GM12878 (cell line): ENCODE results near the gene ABCA13. TPM values are rescaled to one million over a fixed set of nuclear protein-coding genes. Genes with fewer than 3 reads are reported as not detected.

Experiments
- ATAC-seq: fragments of 200-7000 bp; cut with Tn5 transposase; 3 replicates; pipeline ENCODE4 v1.9.1; 2020; ENCODE audit warnings: mild to moderate bottlenecking, moderate library complexity
- BruUV-seq: library from RNA; stranded (reverse); fragments of 400-500 nt; replicated peaks from 2 replicates; lab custom pipeline; 2021; lab: Mats Ljungman, UMichigan
- CTCF ChIA-PET: fragments of 300-600 bp; sonication (Branson Sonifier 250); formaldehyde crosslinking; extraction: SDS; loops from one replicate; lab custom pipeline; 2021; ENCODE audit warnings: inconsistent platforms; lab: Yijun Ruan, JAX
- POLR2A ChIA-PET: fragments of 350-600 bp; formaldehyde crosslinking; extraction: SDS; loops from one replicate; lab custom pipeline; 2021; ENCODE audit warnings: inconsistent platforms; lab: Charles Lee
- RAD21 ChIA-PET: fragments of 300-600 bp; sonication (Branson Sonifier 250); formaldehyde crosslinking; loops from one replicate; lab custom pipeline; 2023; ENCODE audit warnings: antibody characterized with exemption; ENCODE audit not compliant: unreplicated experiment; lab: Charles Lee
- SMC1A ChIA-PET: fragments of 300-600 bp; sonication (Branson Sonifier 250); formaldehyde crosslinking; loops from one replicate; lab custom pipeline; 2023; ENCODE audit not compliant: unreplicated experiment, uncharacterized antibody; lab: Charles Lee
- DNase-seq: peaks from one replicate; pipeline ENCODE4 v3.0.0-alpha.2; 2011; ENCODE audit warnings: low read depth, low spot score
- FAIRE-seq: peaks from 3 replicates; lab custom pipeline; 2011; peaks lifted over from hg19 to GRCh38; lab: Jason Lieb, UNC
- H2AFZ ChIP-seq: 2 replicates; pipeline ENCODE4 v1.6.0; 2011; ENCODE audit warnings: low read depth, low read length, control low read depth; ENCODE audit not compliant: control insufficient read depth
- H3K27ac ChIP-seq: 2 replicates; pipeline ENCODE4 v1.5.1; 2011; ENCODE audit warnings: control low read depth; ENCODE audit not compliant: control insufficient read depth, insufficient read depth
- H3K27me3 ChIP-seq, 2 experiments: replicated peaks in 1 of 2; 2 replicates each; pipeline versions ENCODE4 v1.6.0 to v1.6.1; 2011; ENCODE audit warnings: low read length in 1 of 2; ENCODE audit not compliant: control insufficient read depth in 2 of 2, insufficient read depth in 2 of 2
- H3K36me3 ChIP-seq, 2 experiments: 2 replicates each; pipeline ENCODE4 v1.5.1; 2011; ENCODE audit warnings: low read length in 1 of 2; ENCODE audit not compliant: control insufficient read depth in 2 of 2, insufficient read depth in 2 of 2
- H3K4me1 ChIP-seq: 2 replicates; pipeline ENCODE4 v1.6.1; 2011; ENCODE audit warnings: mild to moderate bottlenecking, low read length, moderate library complexity, mixed read lengths; ENCODE audit not compliant: control insufficient read depth, insufficient read depth
- H3K4me2 ChIP-seq: 2 replicates; pipeline ENCODE4 v1.6.0; 2011; ENCODE audit warnings: control low read depth; ENCODE audit not compliant: control insufficient read depth, insufficient read depth
- H3K4me3 ChIP-seq: fragments of 200-600 bp; sonication (generic); 2 replicates; pipeline ENCODE4 v1.5.1; 2016
- H3K79me2 ChIP-seq: 2 replicates; pipeline ENCODE4 v1.6.0; 2011; ENCODE audit warnings: low read length; ENCODE audit not compliant: control insufficient read depth, insufficient read depth
- H3K9ac ChIP-seq: 2 replicates; pipeline ENCODE4 v1.8.0; 2011; ENCODE audit warnings: low read length, control low read depth, mixed read lengths; ENCODE audit not compliant: control insufficient read depth, insufficient read depth
- H3K9me3 ChIP-seq: replicated peaks from 3 replicates; pipeline ENCODE4 v1.5.1; 2011; ENCODE audit warnings: mild to moderate bottlenecking, low read length; ENCODE audit not compliant: control insufficient read depth, insufficient read depth
- H4K20me1 ChIP-seq: 2 replicates; pipeline ENCODE4 v1.6.0; 2011; ENCODE audit not compliant: control insufficient read depth, insufficient read depth
- ATF2 ChIP-seq: IDR thresholded peaks from 2 replicates; pipeline ENCODE4 v1.6.1; 2012; ENCODE audit warnings: low read length, inconsistent platforms
- CEBPB ChIP-seq, 2 experiments: fragments of 150-350 bp in 1 of 2; IDR thresholded peaks; 2 replicates each; pipeline ENCODE4 v1.6.1; 2012 to 2014; ENCODE audit warnings: low read depth in 2 of 2, low read length in 2 of 2, borderline replicate concordance in 1 of 2, inconsistent platforms in 1 of 2
- EP300 ChIP-seq, 2 experiments: fragments of 150-350 bp in 1 of 2; IDR thresholded peaks; 2 replicates each; pipeline ENCODE4 v1.6.1; 2011 to 2012; ENCODE audit warnings: low read depth in 2 of 2, low read length in 2 of 2, borderline replicate concordance in 1 of 2, improper control_type of control experiment in 1 of 2, inconsistent platforms in 1 of 2; ENCODE audit not compliant: control insufficient read depth in 1 of 2
- HCFC1 ChIP-seq: fragments of 150-350 bp; IDR thresholded peaks from 2 replicates; pipeline ENCODE4 v1.6.1; 2014; ENCODE audit warnings: low read length
- IKZF1 ChIP-seq: fragments of 450-650 bp; conservative IDR thresholded peaks from 2 replicates; pipeline ENCODE4 v1.6.1; 2017; ENCODE audit warnings: antibody characterized with exemption, mild to moderate bottlenecking
- JUNB ChIP-seq: IDR thresholded peaks from 2 replicates; pipeline ENCODE4 v1.6.1; 2016; ENCODE audit warnings: antibody characterized with exemption, mild to moderate bottlenecking
- MEF2B ChIP-seq: fragments of 450-650 bp; IDR thresholded peaks from 2 replicates; pipeline ENCODE4 v1.6.1; 2018; ENCODE audit warnings: mild to moderate bottlenecking, moderate library complexity; ENCODE audit not compliant: partially characterized antibody, poor library complexity, severe bottlenecking
- MYC ChIP-seq: IDR thresholded peaks from 2 replicates; pipeline ENCODE4 v1.6.1; 2011; ENCODE audit warnings: mild to moderate bottlenecking, low read length, moderate library complexity, inconsistent platforms; ENCODE audit not compliant: insufficient read depth, insufficient replicate concordance, insufficient read length, severe bottlenecking
- PAX5 ChIP-seq: IDR thresholded peaks from 2 replicates; pipeline ENCODE4 v1.6.1; 2011; ENCODE audit warnings: low read depth, low read length, borderline replicate concordance
- RFX5 ChIP-seq: IDR thresholded peaks from 2 replicates; pipeline ENCODE4 v1.6.1; 2011; ENCODE audit warnings: low read depth, low read length, improper control_type of control experiment
- SIX5 ChIP-seq: IDR thresholded peaks from 2 replicates; pipeline ENCODE4 v1.6.1; 2011; ENCODE audit warnings: mild to moderate bottlenecking, low read depth, low read length, moderate library complexity; ENCODE audit not compliant: severe bottlenecking
- SMAD1 ChIP-seq: fragments of 450-650 bp; IDR thresholded peaks from 2 replicates; pipeline ENCODE4 v1.6.1; 2018; ENCODE audit warnings: mild to moderate bottlenecking, low read depth; ENCODE audit not compliant: partially characterized antibody
- ZNF24 ChIP-seq: fragments of 450-650 bp; IDR thresholded peaks from 2 replicates; pipeline ENCODE4 v1.6.1; 2017; ENCODE audit warnings: antibody characterized with exemption, mild to moderate bottlenecking
- ZNF384 ChIP-seq: IDR thresholded peaks from 2 replicates; pipeline ENCODE4 v1.6.1; 2012; ENCODE audit warnings: low read depth, mild to moderate bottlenecking, low read length, improper control_type of control experiment, borderline replicate concordance
- WGBS: methylation state at CpG from one replicate; pipeline ENCODE4 v1.1.6; 2016; ENCODE audit warnings: low lambda C conversion rate; ENCODE audit not compliant: insufficient replicate concordance, insufficient coverage; ENCODE audit errors: missing lambda C conversion rate; 5-methylcytosine and 5-hydroxymethylcytosine counted together
- in situ Hi-C: fragments of 300-500 bp; cut with MboI; formaldehyde crosslinking; loops from 9 replicates; pipeline ENCODE4 v1.14.3; 2018; ENCODE audit warnings: mixed read lengths
- intact Hi-C: fragments of 100-400 bp; cut with micrococcal nuclease; formaldehyde crosslinking; loops from one replicate; pipeline ENCODE4 v1.14.2; 2022; ENCODE audit not compliant: unreplicated experiment
- polyA plus RNA-seq, 11 experiments: library from polyadenylated mRNA; depleted of rRNA in 4 of 11; unstranded in 6 of 11; stranded (reverse) in 5 of 11; fragments of >200 nt; fragmentation: Nextera tagmentation in 4 of 11; fragmentation: Illumina TruSeq in 1 of 11; extraction: Ambion mirVana in 4 of 11; extraction: Trizol in 1 of 11; gene quantifications; 1 replicate in 1 of 11; 2 replicates in 10 of 11; pipeline versions ENCODE4 v1.2.1 to v1.2.3, GENCODE V29; 2011 to 2016; ENCODE audit warnings: inconsistent platforms in 2 of 11, missing spikeins in 2 of 11, low read depth in 1 of 11
- total RNA-seq, 4 experiments: library from RNA; depleted of rRNA in 3 of 4; stranded (reverse); fragments of >200 nt in 3 of 4; fragmentation: Illumina TruSeq in 1 of 4; extraction: Trizol in 1 of 4; gene quantifications; 2 replicates each; pipeline versions ENCODE4 v1.2.1 to v1.2.3, GENCODE V29; 2013 to 2021
- TF ChIP-seq, protein P1 (sequence below): fragments of 450-650 bp; IDR thresholded peaks from 2 replicates; pipeline ENCODE4 v1.6.1; 2018; ENCODE audit warnings: mild to moderate bottlenecking, low read depth, moderate library complexity; ENCODE audit not compliant: partially characterized antibody

ABCA13 gene
- total and polyA plus RNA-seq, 10 of the 15 experiments (the other 5 are each of a cell fraction or from before 2014, with no cell fraction given), result under 0.01 to 0.98 (median 0.04) TPM; not detected in 2

GRCh38 chr7:48443051-48443450, 271.8 kb downstream of the ABCA13 start:
- no peak overlapping the region for H2AFZ ChIP-seq

More at GRCh38 chr7:48443051-48443450, 271.8 kb downstream of the ABCA13 start:
- BruUV-seq, result no TSS peak
- Histone ChIP-seq H4K20me1 (no peaks in the 10 kb centered on the region), H3K79me2 (no peaks in the 10 kb centered on the region), H3K27me3 (no peaks in the 10 kb centered on the region), H3K4me2 (no peak overlapping the region), H3K27ac (no peak overlapping the region), H3K4me3 (no peak overlapping the region), H3K9me3 (no peaks in the 10 kb centered on the region), H3K4me1 (no peaks in the 10 kb centered on the region), H3K9ac (no peak overlapping the region), H3K36me3 (no peaks in the 10 kb centered on the region)
- in situ Hi-C loops, result no loop called here
- FAIRE-seq, result no peak
- intact Hi-C loops, result no loop called here
- no peak for DNase-seq
- WGBS, result 48% methylated on average over 5 of the region's 5 CpGs
- ChIA-PET RAD21 (no interaction called here), POLR2A (no interaction called here), CTCF (interaction anchor here (1.2 kb wide), 1 partner anchor 89 kb away, joined by 3 read pairs; no protein-coding TSS in a partner anchor), SMC1A (no interaction called here)
- no peak for TF ChIP-seq RFX5
- no peak for TF ChIP-seq MYC
- no peak for TF ChIP-seq ZNF384
- TF ChIP-seq ZNF24, result no peak
- TF ChIP-seq, protein P1, sequence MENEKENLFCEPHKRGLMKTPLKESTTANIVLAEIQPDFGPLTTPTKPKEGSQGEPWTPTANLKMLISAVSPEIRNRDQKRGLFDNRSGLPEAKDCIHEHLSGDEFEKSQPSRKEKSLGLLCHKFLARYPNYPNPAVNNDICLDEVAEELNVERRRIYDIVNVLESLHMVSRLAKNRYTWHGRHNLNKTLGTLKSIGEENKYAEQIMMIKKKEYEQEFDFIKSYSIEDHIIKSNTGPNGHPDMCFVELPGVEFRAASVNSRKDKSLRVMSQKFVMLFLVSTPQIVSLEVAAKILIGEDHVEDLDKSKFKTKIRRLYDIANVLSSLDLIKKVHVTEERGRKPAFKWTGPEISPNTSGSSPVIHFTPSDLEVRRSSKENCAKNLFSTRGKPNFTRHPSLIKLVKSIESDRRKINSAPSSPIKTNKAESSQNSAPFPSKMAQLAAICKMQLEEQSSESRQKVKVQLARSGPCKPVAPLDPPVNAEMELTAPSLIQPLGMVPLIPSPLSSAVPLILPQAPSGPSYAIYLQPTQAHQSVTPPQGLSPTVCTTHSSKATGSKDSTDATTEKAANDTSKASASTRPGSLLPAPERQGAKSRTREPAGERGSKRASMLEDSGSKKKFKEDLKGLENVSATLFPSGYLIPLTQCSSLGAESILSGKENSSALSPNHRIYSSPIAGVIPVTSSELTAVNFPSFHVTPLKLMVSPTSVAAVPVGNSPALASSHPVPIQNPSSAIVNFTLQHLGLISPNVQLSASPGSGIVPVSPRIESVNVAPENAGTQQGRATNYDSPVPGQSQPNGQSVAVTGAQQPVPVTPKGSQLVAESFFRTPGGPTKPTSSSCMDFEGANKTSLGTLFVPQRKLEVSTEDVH, result no peak
- no peak for TF ChIP-seq PAX5
- TF ChIP-seq EP300 (IDR thresholded peaks at IDR 0.05; ENCODE audit: borderline replicate concordance in 1 of 2, control insufficient read depth in 1 of 2, low read depth in 2 of 2, low read length in 2 of 2), result no peak
- no peak for TF ChIP-seq CEBPB (IDR thresholded peaks at IDR 0.05; ENCODE audit: borderline replicate concordance in 1 of 2, low read depth in 2 of 2, low read length in 2 of 2)
- TF ChIP-seq JUNB, result no peak
- no peak for TF ChIP-seq SMAD1
- no peak for TF ChIP-seq IKZF1
- TF ChIP-seq HCFC1, result no peak
- TF ChIP-seq SIX5, result no peak
- TF ChIP-seq ATF2, result no peak
- TF ChIP-seq MEF2B, result no peak
- ATAC-seq, result no peak
